GM12873 (cell line): Measurements from ENCODE around the gene CDKAL1.

Experiments
- TF ChIP-seq, protein P1 (sequence below): IDR thresholded peaks from 2 replicates; pipeline ENCODE4 v1.5.1; 2012; ENCODE audit warnings: low read depth, mild to moderate bottlenecking, moderate library complexity, low read length, control low read depth; ENCODE audit not compliant: insufficient read depth; ENCODE audit errors: missing control alignments

The CDKAL1 gene

DNA sequence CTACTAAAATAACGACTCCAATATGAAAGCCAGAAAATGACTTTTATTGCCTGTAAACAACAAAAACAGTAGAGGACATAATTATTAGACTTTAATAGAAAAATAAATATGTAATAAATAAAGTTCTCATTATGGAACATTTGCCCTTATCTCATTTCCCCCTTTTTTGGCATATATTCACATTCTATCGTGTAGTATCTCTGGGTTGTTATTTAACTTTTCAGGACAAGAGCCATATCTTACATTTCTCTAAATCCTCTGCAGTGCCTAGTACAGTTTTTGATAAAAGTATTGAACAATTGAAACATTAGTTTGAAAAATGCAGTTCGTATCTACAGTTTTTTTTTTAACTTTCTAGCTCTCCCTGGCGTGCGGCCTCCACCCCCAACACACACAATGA, 617.3 kb downstream of the CDKAL1 start:
- TF ChIP-seq, protein P1, sequence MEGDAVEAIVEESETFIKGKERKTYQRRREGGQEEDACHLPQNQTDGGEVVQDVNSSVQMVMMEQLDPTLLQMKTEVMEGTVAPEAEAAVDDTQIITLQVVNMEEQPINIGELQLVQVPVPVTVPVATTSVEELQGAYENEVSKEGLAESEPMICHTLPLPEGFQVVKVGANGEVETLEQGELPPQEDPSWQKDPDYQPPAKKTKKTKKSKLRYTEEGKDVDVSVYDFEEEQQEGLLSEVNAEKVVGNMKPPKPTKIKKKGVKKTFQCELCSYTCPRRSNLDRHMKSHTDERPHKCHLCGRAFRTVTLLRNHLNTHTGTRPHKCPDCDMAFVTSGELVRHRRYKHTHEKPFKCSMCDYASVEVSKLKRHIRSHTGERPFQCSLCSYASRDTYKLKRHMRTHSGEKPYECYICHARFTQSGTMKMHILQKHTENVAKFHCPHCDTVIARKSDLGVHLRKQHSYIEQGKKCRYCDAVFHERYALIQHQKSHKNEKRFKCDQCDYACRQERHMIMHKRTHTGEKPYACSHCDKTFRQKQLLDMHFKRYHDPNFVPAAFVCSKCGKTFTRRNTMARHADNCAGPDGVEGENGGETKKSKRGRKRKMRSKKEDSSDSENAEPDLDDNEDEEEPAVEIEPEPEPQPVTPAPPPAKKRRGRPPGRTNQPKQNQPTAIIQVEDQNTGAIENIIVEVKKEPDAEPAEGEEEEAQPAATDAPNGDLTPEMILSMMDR, result no peak

GRCh38 chr6:21157186-21157929, 623.1 kb downstream of the CDKAL1 start:
- TF ChIP-seq, protein P1, result no peak

- TF ChIP-seq, protein P1, result no peak
These were observed 623.9 kb downstream of the CDKAL1 start for GRCh38 chr6:21158149-21158548.

- TF ChIP-seq, protein P1, result no peak
These were observed 624.6 kb downstream of the CDKAL1 start for GRCh38 chr6:21158873-21159272.

- TF ChIP-seq, protein P1, result no peak
These were observed 625.2 kb downstream of the CDKAL1 start for GRCh38 chr6:21159465-21159864.

- TF ChIP-seq, protein P1, result no peak
These were observed 627.5 kb downstream of the CDKAL1 start for GRCh38 chr6:21161707-21162106.

DNA sequence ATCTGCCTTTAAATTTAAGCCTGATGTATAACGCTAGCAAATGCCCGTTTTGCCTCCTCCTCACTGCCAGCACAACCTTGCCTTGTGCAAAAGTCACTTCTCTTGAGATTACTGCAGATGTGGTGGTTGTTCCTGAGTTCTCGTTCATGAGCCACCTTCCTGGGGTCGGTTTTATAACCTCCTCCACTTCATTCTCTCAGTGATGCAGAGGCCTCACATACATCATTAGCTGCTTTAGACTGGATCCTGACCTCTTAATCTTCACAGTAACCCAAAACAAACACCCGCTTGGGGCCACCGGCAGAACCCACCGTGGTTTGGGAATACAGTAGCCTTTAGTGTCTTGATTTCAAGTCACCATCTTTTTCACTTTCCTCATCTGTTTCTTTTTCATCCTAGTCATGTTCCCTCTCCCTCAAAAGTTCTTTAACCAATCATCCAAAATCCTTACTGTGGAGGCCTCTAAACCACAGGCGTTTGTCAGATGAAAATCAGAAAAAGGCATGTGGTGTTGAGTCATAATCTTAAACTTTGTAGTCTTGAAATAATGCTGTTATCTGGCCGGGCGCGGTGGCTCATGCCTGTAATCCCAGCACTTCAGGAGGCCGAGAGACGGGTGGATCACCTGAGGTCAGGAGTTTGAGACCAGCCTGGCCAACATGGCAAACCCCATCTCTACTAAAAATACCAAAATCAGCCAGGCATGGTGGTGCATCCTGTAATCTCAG, 629.0 kb downstream of the CDKAL1 start:
- TF ChIP-seq, protein P1, result no peak
